ENCODE data around the gene OXTR.

DNA sequence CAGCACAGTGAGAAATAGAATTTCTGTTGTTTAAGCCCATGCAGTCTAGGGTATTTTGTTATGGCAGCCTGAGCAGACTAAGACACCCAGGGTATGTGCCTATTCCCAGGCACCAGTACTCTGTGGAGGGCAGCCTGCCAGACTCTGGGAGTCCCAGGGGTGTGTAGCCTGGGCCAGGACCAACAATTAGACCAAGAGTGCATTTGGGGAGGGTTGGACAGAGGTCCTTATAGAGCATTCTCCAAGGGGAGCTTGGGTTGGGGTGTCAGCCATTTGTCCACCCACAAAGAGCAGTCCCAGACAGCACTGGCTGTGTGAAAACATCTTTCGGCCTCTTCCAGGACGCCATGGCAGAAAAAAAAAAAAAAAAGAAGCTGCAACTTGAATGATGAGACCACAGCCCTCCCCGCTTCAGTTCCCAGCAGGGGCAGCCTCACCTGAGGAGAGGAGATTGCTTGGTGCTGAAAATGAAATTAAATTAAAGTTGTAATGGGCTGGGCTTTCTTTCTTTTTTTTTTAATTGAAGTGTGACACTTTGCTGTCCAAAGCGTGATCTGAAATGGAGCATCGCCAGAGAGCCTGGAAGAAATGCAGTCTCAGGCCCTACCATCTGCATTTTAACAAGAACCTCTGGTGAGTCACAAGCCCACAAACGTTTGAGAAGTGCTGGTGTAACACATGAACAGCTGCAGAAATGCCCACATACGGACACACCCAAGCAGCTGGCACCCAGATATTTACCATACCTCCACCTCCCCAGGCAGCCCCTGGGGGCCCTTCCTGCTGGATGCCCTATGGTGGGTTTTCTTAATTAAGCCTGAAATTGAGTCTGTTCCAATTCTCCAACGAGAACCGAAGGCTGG, 57.1 kb downstream of the OXTR start:
- TF ChIP-seq, protein P1, sequence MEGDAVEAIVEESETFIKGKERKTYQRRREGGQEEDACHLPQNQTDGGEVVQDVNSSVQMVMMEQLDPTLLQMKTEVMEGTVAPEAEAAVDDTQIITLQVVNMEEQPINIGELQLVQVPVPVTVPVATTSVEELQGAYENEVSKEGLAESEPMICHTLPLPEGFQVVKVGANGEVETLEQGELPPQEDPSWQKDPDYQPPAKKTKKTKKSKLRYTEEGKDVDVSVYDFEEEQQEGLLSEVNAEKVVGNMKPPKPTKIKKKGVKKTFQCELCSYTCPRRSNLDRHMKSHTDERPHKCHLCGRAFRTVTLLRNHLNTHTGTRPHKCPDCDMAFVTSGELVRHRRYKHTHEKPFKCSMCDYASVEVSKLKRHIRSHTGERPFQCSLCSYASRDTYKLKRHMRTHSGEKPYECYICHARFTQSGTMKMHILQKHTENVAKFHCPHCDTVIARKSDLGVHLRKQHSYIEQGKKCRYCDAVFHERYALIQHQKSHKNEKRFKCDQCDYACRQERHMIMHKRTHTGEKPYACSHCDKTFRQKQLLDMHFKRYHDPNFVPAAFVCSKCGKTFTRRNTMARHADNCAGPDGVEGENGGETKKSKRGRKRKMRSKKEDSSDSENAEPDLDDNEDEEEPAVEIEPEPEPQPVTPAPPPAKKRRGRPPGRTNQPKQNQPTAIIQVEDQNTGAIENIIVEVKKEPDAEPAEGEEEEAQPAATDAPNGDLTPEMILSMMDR (conservative IDR thresholded peaks at IDR 0.05; ENCODE audit: low read depth, low read length), result no peak
- no peak for TF ChIP-seq EZH2 (IDR thresholded peaks at IDR 0.05; ENCODE audit: low read length, unreplicated experiment)

All from PC-3 (cell line).